GM19397 (cell line): Measurements from ENCODE around the gene SRPK2.

Experiments
- ATAC-seq: cut with Tn5 transposase; IDR thresholded peaks from one replicate; pipeline ENCODE4 v1.9.1; 2021; ENCODE audit warnings: mild to moderate bottlenecking, moderate library complexity; ENCODE audit not compliant: unreplicated experiment

SRPK2 gene

GRCh38 chr7:105106473-105106872, 282.2 kb downstream of the SRPK2 start:
- ATAC-seq = no peak

DNA sequence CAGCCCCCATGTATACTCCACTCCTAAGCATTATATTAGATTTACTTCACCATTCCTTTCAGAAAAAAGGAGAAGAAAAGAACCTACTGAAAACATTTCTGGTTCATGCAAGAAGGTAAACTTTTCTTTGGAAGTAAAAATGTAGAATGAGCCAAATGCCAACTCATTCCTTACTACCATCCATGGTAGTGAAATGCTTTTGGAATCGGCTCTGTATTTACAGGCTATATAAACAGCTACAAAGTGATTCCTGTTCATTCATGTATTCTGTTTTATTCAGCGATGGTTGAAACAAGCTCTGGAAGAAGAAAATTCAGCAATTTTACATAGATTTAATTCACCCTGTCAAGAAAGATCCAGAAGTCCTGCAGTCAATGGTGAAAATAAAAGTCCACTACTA, 283.1 kb downstream of the SRPK2 start:
- ATAC-seq = no peak

DNA sequence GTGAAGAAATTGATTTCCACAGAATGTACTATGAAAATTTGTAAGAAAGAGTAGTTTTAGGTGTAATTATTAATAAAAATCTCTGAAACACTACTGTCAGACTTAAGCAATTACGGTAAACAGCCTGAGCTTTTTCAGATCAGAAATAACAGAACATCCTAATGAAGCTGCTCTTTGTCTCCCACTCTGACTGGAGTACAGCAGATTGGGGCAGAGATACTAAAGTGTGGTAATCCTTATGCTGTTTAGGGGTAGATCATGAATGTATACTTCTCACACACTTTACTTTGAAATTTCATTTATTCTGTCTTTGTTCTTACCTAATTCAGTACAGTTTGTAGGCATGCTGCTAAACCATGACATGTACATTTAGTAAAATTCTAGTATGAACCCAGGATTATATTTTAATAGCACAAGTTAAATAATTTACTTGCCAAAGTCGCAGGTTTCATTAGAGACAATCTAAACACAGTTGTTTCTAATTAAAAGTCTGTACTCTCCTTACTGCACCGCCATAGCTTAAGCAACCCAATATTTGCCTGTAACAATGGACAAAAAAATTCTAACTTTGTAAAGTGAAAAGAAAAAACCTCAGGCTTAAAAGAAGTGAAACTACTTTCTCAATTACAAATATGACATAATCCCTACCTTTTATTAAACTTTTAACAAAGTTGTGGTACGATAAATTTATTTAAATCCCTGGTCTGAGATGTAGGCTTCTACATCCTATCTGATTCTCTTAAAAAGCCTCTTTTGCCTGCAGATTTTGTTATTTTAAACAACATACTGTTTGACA, 286.0 kb downstream of the SRPK2 start:
- ATAC-seq = no peak

DNA sequence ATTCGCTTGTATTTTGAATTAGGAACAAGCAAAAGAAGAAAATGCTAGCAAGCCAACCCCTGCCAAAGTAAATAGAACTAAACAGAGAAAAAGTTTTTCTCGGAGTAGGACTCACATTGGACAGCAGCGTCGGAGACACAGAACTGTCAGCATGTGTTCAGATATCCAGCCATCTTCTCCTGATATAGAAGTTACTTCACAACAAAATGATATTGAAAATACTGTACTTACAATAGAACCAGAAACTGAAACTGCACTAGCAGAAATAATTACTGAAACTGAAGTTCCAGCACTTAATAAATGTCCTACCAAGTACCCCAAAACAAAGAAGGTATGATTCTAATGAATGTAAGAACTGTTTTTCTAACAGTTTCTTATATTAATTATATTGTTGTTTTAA, 286.9 kb downstream of the SRPK2 start:
- ATAC-seq = no peak

DNA sequence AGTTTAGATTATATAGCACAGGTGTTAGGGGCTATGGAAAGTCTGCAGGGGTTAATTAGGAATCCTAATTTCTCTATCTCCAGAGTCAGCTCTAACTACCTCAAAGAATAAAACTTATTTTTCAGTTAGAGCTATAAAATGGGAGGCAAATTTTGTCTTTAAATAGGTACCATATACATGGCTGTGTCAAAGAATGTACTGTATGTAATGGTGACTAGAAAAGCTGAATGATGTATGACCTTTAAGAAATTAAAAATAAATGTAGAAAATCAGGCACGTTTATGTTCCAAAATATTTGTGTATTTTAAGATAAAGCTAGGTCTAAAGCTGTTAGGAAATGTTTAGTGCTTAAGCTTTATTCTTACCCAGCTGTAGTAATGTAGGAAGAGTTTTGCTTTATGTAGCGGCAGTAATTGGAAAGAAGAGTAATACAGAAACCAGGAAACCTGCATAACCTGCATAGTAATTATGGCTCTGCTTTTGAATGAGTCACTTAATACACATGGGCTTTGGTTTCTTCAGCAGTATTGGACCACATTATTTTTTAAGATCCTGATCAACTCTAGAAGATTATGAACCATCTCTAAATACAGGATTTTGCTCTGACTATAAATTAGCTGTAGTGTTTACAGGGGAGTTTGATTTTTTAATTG, 289.7 kb downstream of the SRPK2 start:
- ATAC-seq = peak; percentile 46

- no peak for ATAC-seq
Measured at GRCh38 chr7:105097619-105098018, 291.1 kb downstream of the SRPK2 start.

DNA sequence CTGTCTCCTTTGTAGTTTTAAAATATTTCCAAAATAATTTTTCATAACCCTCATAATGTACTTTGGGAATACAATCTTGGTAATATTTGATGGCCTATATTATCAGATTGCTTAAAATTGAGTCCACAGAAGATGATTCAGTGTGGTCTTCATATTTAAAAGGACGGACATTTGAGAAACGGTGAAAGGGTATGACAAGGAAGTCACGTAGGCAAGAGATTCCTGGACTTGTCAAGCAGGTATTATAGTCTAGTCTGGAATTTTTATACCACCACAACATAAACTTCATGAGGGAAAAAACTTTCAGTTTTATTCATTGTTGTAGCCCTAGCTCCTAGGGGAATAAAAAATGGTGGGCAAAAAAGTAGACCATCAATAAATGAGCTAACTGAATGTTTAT, 292.4 kb downstream of the SRPK2 start:
- no peak for ATAC-seq

DNA sequence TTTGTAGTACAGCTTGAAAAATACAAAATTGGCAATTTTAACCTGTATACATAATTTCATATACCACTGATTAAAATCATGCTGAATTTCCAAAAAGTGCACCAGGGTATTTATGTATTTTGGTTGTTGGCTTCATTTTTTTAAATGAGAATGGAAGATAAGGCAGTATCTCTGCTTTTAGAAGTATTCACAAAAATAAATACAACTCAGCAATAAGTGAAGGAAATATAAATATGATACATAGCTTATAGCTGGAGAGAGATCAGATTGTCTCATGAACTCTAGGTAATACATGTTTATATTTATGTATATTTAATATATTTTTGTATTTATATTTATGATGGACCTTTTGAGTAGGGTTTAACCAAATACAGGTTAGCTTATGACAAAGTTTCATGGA, 293.8 kb downstream of the SRPK2 start:
- ATAC-seq = no peak

DNA sequence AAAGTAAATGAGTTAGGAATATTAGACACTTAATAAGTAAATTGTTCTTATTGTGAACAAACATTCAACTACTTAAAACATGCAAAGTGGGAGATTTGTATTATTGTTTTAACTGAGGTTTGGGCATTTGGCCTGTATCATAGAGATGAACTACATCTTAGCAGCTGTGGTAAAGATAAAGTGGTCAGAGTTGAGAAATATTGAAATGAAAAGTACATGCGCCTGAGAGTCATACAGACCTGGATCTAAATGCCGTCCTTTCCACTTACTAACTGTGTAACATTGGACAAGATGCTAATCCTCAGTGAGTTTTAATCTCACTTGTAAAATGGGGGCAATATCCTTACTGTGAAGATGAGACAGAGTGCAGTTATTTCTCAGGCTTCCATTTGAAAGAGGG, 300.3 kb downstream of the SRPK2 start:
- no peak for ATAC-seq

DNA sequence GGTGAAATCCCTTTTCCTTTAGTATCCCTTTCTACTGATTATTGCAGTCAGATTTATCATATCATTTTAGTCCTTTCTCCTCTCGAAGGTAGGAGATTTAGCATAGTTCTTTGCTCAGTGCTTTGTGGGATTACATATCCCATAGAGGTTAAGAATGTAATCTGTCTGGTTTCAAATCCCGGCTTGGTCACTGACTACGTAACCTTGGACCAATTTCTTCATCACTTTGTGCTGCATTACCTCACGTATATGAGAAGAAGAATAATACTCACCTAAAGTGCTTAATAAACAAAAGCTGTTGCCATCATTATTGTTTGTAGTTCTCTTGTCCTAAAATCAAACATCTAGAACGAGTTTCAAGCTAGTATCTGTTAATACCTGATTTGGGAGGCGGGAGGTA, 300.7 kb downstream of the SRPK2 start:
- no peak for ATAC-seq

DNA sequence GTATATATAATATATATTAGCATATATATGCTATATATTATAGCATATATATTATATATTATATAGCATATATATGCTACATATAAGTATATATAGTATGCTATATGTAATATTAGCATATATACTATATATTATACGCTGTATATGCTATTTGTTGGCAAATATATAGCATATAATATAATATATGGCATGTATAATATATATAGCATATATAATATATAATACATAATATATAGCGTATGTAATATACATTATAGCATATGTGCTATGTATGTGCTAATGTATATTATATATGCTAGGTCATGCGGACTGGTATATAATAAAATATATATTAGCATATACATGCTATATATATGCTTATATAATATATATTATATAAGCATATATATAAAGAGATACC, 301.9 kb downstream of the SRPK2 start:
- no peak for ATAC-seq

- no peak for ATAC-seq
Measured at GRCh38 chr7:105084581-105084980, 304.1 kb downstream of the SRPK2 start.

DNA sequence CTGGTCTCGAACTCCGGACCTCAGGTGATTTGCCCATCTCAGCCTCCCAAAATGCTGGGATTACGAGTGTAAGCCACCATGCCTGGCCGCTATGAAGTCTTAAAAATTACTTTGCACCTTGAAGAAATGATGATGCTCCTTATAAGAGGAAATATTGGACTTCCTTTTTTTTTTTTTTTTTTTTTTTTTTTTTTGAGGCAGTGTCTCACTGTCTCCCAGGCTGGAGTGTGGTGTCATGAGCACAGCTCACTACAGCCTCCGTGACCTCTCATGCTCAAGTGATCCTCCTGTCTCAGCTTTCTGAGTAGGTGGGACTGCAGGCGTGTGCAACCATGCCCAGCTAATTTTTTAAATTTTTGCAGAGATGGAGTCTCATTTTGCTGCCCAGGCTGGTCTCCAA, 309.4 kb downstream of the SRPK2 start:
- no peak for ATAC-seq

DNA sequence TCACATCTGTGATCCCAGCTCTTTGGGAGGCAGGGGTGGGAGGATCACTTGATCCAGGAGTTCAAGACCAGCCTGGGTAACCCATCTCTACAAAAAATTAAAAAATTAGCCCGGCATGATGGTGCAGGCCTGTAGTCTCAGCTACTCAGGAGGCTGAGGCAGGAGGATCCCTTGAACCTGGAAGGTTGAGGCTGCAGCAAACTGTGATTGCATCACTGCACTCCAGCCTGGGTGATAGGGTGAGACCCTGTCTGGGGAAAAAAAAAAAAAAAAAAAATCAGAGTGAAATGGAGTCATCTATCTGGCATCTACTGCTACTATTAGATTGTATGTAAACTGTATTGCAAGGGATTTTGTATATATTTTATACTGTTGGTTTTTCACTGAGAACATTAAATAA, 315.6 kb downstream of the SRPK2 start:
- no peak for ATAC-seq

GRCh38 chr7:105068886-105069285, 319.8 kb downstream of the SRPK2 start:
- ATAC-seq = no peak

DNA sequence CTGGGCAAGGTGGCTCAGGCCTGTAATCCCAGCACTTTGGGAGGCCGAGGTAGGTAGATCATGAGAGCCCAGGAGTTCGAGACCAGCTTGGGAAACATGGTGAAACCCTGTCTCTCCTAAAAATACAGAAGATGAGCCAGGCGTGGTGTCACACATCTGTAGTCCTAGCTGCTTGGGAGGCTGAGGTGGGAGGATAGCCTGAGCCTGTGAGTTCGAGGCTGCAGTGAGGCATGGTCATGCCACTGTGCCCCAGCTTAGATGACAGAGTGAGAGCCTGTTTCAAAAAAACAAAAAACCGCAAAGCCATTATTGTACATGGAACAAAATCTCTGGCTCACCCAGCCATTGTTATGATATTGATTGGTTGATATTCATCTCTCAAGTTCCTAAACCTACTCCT, 321.0 kb downstream of the SRPK2 start:
- no peak for ATAC-seq
